Measurements from ENCODE around the gene SSX4B. TPM values are rescaled to one million over a fixed set of nuclear protein-coding genes. Genes with fewer than 3 reads are reported as not detected.
"Not testable (repeated sequence)": the region's sequence is repeated elsewhere in the genome, so short reads cannot be mapped to it uniquely, and the experiment has no call there.

SSX4B gene, protein sequence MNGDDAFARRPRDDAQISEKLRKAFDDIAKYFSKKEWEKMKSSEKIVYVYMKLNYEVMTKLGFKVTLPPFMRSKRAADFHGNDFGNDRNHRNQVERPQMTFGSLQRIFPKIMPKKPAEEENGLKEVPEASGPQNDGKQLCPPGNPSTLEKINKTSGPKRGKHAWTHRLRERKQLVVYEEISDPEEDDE
- polyA plus RNA-seq (ENCODE audit: insufficient read length in 4 of 4): not detected

DNA sequence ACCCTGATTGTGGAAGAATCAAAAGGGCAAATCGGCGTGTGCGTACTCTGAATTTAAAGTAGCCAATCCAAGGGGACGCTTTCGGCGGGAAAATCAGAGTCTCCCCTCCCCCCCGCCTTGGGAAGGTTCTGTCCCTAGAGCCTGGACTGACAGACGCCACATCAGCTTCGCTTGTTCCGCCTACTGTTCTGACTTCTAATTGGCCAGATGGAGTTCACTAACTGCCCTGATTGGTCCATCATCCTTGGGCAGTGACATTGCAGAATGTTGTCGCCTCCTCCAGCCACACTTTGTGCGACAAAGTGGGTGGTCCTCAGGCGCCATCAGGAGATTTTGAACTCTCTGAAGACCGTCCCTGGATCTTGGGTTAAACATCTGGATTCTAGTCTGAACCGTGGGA, at the start of gene SSX4B:
Gene SSX4B (minus strand): TSS at position 101 of the 400 bp plus-strand sequence. CDS start 588 bp downstream, outside the sequence.
- DNase-seq (ENCODE audit: low read depth in 4 of 4, low spot score in 3 of 4): not testable (repeated sequence)

DNA sequence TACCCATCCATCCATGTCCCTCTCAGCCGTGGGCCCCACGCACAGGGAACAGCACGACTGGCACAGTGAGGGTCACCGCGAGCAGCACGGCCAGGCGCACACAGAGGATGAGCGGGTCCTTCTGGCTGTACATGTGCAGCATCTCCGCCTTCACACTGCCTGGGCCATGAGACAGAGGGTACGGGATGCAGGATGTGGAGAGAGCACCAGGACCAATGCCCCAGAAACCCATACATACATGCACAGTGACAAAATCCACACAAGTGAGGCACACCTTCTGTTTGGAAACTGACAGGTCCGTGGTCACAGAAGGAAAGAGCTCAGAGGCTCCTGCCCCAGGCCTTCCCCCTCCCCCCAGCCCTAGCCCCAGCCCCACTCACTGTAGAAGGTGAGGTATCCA, 48.8 kb upstream of the SSX4B start:
- no peak for DNase-seq (ENCODE audit: low read depth in 4 of 4, low spot score in 3 of 4)

DNA sequence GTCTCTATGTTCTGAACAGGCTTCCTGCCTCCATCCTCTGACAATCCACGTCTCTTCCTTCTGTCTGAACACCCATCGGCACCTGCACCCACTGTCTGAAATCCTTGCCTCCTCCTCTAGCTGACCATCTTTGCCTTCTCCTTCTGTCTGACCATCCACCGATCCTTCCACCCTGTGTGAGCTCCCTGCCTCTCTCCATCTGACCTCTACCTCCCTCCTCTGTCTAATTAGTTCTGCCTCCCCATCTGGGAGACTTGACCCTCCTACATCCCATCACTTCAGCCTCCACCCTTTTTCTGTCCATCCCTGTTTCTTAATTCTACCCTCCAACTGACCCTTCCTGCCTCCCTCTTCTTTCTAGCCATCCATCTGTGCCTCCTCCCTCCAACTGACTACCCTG, 48.3 kb upstream of the SSX4B start:
- no peak for DNase-seq (ENCODE audit: low read depth in 4 of 4, low spot score in 3 of 4)

DNA sequence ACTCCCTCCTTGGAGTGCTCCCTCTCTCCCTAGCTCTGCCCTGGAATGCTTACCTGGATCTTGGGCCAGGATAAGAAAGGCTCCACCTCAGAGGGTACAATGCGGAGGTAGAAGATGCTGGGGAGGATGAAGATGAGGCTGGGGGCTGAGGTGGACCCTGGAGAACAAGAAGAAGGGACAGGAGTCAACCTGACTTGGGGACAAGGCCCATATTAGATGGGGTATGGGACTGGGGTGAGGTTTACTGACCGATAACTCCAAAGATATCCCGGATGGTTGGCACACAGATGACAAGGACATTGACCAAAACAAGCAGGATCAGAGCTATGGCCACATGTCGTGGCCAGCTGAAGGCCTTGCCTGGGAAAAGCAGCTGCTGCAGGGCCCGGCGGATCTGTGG, 47.7 kb upstream of the SSX4B start:
- DNase-seq (ENCODE audit: low read depth in 4 of 4, low spot score in 3 of 4): no peak

DNA sequence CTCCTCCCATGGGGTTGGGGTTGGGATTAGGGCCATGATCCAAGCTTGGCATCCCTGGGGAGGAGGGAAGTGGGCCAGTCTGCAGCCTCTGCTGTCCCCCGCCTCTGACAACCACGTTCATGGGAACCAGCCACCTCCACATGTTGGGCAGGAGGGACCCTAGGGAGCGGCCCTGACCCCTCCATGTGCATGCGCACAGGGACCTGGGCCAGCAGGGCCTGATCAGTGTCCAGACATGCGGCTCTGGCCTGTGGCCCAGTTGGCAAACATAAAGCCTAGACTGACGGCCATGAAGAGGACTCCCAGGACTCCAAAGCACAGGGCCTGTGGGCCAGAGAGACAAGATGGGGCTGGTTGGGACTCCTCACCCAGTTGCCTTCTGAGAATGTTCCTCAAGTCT, 47.0 kb upstream of the SSX4B start:
- DNase-seq (ENCODE audit: low read depth in 4 of 4, low spot score in 3 of 4): no peak

DNA sequence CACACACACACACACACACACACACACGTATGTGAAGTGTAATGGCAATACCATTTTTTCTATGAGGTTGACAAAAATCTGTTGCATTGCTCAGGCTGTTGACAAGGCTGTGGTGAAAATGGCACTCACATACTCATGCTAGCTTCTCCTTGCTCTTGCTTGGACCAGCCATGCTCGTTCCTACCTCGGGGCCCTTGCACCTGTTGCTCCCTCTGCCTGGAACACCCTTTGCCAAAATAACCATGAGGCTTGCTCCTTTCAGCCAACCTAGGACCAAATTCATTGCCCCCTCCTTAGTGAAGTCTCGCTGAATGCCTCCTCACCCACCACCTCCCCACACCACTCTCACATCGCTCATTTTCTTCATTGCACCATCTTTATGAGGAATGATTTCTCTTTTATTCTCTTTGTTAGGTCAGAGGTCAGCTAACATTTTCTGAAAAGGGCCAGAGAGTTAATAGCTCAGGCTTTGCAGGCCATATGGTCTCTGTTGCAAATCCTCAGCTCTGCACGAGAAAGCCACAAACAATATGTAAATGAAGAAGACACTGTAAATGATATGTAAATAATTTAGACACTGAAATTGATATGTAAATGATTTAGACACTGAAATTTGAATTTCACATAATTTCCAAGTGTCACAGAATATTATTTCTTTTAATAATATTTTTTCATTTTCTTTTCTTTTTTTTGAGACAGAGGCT, 45.0 kb upstream of the SSX4B start:
- no peak for DNase-seq (ENCODE audit: low read depth in 4 of 4, low spot score in 3 of 4)

DNA sequence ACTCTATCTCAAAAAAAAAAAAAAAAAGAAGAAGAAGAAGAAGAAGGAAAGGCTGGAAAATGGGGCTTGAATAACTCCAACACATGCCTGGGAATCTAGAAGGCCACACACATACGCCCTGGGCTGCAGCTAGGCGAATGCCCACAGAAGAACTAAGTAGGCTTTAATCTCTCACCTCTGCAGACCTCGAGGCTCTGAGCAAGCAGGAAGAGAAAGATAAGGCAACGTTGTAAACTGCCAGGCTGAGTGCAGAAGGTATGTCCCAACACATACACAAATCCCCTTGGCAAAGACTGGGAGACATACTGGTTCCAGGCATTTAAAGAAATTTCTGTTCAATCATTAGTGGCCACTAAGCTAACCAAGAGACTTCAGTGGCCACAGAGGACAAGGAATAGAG, 39.9 kb upstream of the SSX4B start:
- DNase-seq (ENCODE audit: low read depth in 4 of 4, low spot score in 3 of 4): no peak

DNA sequence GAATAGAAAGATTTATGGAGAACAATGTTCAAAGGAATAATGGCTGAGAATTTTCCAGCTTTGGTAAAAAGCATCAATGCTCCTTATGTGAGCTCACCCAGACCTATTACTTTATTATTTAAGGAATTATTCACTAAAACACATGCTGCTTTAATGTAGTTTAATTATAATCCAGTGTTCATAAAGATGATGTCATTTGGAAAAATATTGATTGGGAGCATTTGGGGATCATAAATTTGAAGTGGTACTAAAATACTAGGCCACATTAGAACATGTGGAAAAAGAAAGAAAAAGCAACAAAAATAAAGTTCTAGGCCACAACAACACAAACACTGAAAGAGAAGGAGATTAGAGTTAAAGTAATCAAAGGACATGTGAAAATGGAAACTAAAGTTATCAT, 38.3 kb upstream of the SSX4B start:
- no peak for DNase-seq (ENCODE audit: low read depth in 4 of 4, low spot score in 3 of 4)

DNA sequence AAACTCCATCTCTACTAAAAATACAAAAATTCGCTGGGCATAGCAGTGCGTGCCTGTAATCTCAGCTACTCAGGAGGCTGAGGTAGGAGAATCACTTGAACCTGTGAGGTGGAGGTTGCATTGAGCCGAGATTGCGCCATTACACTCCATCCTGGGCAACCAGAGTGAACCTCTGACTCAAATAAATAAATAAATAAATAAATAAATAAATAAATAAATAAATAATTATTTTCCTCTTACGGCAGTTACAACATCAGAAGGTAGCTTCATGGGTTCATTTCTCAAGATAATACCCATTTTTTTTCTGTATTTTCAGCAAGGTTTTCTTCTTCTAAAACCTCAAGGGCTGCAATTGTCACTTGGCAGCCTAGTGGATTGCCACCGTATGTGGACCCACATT, 35.4 kb upstream of the SSX4B start:
- DNase-seq (ENCODE audit: low read depth in 4 of 4, low spot score in 3 of 4): not testable (repeated sequence)

DNA sequence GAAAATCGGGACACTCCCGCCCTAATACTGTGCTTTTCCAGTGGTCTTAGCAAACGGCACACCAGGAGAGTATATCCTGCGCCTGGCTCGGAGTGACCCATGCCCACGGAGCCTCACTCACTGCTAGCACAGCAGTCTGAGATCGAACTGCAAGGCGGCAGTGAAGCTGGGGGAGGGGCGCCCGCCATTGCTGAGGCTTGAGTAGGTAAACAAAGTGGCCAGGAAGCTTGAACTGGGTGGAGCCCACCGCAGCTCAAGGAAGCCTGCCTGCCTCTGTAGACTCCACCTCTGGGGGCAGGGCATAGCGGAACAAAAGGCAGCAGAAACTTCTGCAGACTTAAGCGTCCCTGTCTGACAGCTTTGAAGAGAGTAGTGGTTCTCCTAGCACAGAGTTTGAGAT, 22.0 kb upstream of the SSX4B start:
- not testable (repeated sequence) for DNase-seq (ENCODE audit: low read depth in 4 of 4, low spot score in 3 of 4)

DNA sequence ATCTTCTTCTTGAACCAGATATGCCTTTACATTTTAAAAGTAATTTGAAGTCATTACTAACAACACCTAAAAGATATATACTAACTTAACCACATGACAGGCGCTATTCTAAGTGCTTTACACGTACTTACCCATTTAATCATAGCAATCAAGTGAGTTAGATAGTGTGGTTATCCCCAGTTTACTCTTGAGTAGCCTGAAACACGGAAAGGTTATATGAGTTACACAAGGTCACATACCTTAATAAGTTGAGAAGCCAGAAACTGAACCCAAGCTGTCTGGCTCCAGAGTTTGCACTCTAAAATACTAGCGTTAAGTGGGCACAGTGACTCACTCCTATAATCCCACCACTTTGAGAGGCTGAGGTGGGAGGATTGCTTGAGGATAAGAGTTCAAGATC, 18.4 kb upstream of the SSX4B start:
- DNase-seq (ENCODE audit: low read depth in 4 of 4, low spot score in 3 of 4): not testable (repeated sequence)

DNA sequence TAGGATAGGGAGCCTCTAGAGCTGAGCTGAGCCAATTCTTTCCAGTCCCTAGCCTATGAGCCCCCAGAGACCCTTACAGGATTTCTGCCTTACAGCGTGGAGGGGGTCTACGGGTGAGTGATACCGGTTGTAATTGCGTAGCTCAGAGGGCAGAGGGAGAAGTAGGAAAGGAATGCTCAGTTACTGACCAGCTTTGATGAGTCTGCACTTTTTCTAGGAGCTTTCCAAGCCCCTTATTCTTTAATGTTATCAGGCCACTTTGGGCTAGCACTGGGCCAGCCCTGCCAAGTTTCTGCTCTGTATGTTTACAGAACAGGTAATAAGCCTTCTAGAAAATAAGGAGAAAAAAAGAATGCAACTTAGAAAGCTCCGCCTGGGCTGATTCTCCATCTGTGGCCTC, 17.8 kb upstream of the SSX4B start:
- not testable (repeated sequence) for DNase-seq (ENCODE audit: low read depth in 4 of 4, low spot score in 3 of 4)

DNA sequence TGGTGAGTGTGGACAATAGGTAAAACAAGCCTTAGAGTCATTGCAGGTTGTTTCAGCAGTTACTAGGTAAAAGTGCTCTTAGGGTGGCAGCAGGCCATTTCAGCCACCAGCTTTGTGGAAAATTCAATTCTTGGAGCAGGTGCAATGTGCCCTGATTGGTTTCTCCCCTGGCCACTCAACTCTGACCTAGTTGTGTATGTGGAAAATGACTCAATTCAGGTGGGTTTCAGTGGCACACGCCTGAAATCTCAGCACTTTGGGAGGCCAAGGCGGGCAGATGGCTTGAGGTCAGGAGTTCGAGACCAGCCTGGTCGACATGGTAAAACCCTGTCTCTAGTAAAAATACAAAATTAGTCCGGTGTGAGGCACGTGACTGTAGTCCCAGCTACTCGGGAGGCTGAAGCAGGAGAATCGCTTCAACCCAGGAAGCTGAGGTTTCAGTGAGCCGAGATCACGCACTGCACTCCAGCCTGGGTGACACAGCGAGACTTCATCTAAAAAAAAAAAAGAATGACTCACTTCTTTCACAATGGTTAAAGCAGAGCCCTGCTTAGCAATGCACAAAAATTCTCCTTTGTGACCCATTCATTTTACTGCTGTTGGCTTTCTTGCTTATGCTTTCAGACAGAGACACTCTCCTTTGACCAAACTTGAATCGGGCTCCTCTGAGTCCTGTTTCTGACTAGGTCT, 15.4 kb upstream of the SSX4B start:
- not testable (repeated sequence) for DNase-seq (ENCODE audit: low read depth in 4 of 4, low spot score in 3 of 4)

DNA sequence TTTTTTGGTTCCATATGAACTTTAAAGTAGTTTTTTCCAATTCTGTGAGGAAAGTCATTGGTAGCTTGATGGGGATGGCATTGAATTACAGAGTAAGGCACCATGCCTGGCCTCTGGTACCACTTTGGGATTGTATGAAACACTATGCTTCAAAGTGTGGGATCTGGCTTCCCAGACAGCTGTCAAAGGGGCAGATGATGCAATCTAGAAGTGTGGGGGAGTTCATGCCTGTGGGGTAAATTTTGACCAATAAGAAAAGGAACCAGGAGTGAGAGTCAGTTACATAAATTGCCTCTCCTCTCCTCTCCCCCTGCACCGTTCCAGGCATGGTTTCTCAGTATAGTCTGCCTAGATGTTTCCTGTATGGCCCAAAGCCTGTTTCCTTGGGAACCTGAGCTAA, 13.9 kb downstream of the SSX4B start:
- not testable (repeated sequence) for DNase-seq (ENCODE audit: low read depth in 4 of 4, low spot score in 3 of 4)

DNA sequence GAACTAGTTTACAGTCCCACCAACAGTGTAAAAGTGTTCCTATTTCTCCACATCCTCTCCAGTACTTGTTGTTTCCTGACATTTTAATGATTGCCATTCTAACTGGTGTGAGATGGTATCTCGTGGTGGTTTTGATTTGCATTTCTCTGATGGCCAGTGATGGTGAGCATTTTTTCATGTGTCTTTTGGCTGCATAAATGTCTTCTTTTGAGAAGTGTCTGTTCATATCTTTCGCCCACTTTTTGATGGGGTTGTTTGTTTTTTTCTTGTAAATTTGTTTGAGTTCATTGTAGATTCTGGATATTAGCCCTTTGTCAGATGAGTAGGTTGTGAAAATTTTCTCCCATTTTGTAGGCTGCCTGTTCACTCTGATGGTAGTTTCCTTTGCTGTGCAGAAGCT, 14.8 kb downstream of the SSX4B start:
- DNase-seq (ENCODE audit: low read depth in 4 of 4, low spot score in 3 of 4): not testable (repeated sequence)

DNA sequence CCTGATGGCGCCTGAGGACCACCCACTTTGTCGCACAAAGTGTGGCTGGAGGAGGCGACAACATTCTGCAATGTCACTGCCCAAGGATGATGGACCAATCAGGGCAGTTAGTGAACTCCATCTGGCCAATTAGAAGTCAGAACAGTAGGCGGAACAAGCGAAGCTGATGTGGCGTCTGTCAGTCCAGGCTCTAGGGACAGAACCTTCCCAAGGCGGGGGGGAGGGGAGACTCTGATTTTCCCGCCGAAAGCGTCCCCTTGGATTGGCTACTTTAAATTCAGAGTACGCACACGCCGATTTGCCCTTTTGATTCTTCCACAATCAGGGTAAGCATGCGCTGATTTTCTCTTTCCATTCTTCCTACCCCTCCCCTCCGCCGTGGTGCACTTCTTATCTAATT, 28.5 kb downstream of the SSX4B start, which contains the start of gene SSX4:
Gene SSX4 (plus strand): TSS at position 301 of the 400 bp plus-strand sequence. CDS start 515 bp downstream, outside the sequence.
- DNase-seq (ENCODE audit: low read depth in 4 of 4, low spot score in 3 of 4): not testable (repeated sequence)

DNA sequence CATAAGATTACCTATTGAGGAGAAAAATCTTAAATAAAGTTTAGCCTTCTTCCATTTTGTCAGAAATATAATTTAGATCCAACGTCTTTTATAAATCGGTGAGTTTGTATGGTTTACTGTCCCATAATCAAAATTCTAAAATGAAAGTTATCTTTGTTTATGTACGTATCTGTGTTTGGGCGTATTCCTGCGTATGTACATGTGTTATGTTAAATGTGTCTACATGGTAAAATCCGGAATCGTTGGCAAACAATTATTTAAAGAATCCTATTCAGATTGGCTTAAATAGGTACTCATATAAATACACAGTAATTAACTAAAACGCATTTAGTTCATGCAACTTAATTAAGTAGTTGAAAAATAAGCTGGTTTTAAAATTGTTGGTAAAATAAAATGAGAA, 41.4 kb downstream of the SSX4B start:
- DNase-seq (ENCODE audit: low read depth in 4 of 4, low spot score in 3 of 4): not testable (repeated sequence)

DNA sequence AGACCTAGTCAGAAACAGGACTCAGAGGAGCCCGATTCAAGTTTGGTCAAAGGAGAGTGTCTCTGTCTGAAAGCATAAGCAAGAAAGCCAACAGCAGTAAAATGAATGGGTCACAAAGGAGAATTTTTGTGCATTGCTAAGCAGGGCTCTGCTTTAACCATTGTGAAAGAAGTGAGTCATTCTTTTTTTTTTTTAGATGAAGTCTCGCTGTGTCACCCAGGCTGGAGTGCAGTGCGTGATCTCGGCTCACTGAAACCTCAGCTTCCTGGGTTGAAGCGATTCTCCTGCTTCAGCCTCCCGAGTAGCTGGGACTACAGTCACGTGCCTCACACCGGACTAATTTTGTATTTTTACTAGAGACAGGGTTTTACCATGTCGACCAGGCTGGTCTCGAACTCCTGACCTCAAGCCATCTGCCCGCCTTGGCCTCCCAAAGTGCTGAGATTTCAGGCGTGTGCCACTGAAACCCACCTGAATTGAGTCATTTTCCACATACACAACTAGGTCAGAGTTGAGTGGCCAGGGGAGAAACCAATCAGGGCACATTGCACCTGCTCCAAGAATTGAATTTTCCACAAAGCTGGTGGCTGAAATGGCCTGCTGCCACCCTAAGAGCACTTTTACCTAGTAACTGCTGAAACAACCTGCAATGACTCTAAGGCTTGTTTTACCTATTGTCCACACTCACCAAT, 43.9 kb downstream of the SSX4B start:
- DNase-seq (ENCODE audit: low read depth in 4 of 4, low spot score in 3 of 4): not testable (repeated sequence)

DNA sequence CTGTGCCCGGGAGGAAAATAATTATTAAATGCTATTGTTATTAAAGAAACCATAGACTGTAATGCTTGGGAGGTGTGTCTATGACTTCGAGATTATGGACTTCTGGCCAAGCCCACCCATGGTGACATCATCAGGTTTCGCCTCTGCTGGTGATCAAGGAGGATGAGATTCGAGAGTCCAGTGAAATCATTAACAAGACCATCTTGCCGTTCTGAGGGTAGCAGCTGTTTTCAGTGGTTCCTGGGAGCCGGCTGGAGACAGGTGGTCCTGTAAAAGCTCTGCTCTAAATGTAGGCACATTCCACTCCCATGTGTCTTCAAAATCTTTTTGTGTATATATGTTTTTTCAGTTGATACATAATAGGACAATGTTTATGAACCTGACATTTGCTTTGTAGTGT, 52.5 kb downstream of the SSX4B start:
- not testable (repeated sequence) for DNase-seq (ENCODE audit: low read depth in 4 of 4, low spot score in 3 of 4)

DNA sequence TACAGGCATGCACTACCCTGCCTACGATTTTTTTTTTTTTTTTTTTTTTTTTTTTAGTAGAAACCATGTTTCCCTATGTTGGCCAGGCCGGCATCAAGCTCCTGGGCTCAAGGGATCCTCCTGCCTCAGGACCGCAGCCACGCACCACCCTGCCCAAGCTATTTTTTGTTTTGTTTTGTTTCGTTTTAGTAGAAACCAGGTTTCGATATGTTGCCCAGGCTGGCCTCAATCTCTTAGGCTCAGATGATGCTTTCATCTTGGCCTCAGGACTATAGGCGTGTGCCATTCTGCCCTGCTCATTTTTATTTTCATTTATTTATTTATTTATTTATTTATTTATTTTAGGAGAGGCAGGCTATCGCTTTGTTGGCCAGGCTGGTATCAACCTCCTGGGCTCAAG, 54.1 kb downstream of the SSX4B start:
- DNase-seq (ENCODE audit: low read depth in 4 of 4, low spot score in 3 of 4): no peak
